Stimulated activated CD8-positive, alpha-beta memory T cell treated with anti-CD3 and anti-CD28 coated beads, Interleukin-4, amount 100 ng/mL, for 4 hours (primary cell): ENCODE measurements around the gene ANGPT4.

Experiments
- DNase-seq, 2 donors: peaks; one replicate each; pipeline ENCODE4 v3.0.0-alpha.2; 2020; ENCODE audit warnings: low read depth in 2 of 2, low spot score in 1 of 2

Gene ANGPT4

DNA sequence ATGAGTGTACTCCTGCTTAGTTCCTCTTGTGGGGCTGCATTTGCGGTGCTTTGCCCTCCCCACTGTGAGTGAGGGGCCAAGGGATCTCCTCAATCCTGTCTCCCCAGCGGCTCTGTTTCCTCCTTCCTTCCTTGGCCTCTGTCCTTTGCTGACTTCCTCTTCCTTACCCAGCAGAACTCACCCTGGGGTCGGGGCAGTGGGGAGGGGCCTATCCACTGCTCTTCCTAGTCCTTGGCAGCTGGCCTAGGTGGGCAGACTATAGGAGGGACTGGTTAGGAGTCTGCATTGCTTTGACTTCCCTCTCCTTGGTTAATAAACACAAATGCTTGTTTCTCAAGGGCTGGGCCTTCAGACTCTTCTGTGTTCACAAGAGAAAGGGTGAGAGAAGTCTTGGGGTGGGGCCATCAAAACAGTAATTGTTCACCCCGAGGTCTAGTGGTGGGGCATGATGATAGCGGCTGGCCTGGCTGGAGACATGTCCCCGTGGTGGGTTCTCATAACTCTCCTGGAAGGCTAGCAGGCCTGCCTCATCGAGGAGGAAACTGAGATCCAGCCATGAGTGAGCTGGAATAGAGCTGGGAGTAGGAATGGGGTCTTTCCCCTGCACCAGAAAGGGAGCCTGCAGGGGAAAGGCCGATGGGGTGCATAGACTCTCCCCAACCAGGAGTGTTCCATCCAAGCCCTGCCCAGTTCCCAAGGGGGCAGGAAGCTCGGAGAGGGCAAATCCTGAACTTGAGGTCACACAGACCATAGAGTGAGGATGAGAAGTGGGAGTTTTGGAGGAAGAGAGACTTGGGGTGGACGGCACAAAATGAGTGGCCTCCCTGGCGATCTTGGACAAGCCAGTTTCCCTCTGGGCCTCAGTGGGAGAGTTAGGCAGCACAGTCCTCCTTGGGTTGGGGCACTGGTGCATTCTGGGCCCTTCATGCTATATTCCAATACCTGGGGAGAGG, 69.9 kb downstream of the ANGPT4 start:
- DNase-seq = no peak

DNA sequence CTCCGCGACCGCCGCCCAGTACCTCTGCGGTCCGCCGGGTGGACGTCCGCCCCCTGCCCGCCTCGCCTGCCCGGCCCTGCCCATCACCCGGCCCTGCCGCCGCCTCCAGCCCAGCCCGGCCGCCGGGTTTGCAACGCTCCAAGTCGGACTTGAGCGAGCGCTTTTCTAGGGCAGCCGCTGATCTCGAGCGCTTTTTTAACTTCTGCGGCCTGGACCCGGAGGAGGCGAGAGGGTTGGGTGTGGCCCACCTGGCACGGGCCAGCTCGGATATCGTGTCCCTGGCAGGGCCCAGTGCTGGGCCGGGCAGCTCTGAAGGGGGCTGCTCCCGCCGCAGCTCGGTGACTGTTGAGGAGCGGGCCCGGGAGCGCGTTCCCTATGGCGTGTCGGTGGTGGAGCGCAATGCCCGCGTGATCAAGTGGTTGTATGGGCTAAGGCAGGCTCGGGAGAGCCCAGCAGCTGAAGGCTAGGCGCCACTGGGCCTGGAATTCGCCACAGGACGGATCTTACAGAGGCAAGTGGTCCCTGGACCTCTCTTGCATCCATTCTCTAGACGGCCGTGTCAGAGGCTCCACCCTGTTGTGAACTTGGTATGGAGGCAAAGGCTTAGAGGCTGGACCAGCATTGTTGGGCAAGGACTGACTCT, 70.8 kb downstream of the ANGPT4 start:
- DNase-seq = no peak

DNA sequence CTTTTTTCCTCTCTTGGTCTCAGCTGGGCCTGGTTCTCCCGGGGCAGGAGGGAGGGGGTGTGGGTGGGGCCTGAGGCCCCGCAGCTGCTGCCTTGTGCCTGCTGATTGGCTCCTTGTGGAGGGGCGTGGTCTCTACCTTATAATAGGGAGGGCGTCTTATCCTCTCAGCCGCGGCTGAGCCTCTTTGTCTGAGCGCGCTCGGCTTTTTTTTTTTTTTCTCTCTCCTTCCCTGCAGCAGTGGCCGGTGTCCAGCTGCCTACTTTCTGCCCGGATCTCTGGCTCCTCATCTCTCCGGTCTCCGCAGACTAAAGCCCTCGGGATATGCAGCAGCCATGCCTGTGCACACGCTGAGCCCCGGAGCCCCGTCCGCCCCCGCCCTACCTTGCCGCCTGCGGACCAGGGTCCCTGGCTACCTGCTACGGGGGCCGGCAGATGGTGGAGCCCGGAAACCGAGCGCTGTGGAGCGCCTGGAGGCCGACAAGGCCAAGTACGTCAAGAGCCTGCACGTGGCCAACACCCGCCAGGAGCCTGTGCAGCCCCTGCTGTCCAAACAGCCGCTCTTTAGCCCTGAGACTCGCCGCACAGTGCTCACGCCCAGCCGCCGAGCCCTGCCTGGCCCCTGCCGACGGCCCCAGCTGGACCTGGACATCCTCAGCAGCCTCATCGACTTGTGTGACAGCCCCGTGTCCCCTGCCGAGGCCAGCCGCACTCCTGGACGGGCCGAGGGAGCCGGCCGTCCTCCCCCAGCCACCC, 71.5 kb downstream of the ANGPT4 start:
- DNase-seq = peak; percentile 75 to 83

DNA sequence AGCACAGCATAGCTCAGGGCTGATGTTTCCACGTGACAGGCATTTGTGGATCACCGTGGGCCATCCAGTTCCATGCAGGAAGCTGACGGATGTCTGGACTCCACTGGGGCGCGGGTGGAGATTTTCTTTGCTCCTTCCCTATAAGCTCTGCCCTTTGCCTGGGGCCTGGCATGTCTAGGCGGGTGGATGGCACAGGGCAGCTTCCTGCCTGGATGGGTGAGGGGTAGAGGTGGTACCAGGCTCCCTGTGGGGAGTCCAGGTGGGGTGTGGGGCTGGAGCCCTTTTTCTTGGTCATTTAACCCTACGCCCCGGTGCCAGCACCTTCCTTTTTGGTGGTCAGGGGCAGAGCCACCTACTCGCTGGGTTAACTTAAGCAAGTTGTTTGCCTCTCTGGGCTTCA, 72.2 kb downstream of the ANGPT4 start:
- DNase-seq = no peak

DNA sequence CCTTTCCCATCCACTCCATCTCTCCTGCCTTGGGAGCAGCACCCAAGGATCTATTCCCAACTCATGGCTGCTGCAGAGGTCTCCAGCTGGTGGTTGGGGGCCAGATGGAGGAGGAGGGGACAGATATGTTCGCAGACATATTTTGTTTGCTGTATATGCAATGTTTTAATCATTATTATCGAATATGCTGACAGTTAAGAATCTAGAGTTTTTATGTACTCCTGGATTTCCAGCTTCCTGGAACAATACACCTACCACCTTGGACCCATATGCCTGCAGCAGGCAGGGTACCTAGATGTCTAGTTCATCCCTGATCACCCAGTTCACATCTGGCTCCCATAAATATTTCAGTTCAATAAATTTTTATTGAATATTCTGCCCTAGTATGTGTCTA, 73.6 kb downstream of the ANGPT4 start:
- no peak for DNase-seq

DNA sequence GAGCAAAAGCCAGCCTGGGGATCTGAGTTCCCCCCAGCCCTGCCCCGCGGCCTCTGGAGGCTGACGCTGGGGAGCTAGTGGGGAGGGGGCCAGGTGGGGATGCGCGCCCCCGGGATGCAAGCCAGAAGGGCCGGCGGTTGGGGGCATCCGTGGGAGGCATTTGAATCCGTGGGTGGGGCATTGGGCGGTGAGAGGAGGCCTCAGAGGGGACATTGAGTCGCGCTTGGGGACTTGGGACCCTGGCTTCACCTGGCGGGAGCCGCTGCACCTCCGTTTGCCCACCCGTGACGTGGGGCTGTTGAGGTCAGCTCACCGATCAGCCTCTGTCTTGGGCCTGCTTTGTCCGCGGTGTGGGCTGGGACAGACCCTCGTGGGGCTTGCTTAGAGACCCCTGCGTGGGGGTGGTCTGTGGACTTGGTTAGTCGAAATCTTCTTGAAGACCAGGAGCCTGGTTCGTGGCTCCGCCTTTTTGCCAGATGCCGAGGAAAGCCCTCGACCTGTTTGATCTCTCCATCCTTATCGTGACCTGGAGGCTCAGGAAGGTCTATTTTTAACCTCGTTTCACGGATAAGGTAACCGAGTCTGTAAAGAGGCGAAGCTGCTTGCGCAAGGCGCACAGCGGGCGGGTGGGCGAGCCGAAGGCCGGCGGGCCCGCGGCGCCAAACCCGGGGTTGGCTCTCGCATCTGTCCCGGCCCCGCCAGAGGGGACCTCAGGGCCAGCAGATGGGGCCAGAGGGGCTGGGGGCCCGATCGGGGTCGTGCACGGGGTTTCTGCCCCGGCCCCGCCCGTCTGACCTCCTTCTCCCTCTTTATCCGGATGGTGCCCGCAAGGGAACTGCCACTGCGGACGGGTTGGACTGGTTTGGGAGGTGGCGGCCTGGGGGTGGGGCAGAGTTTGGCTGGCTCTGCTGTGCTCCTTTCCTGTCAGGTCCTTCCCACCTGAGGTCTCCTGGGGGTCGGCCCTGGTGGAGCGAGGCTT, 74.3 kb downstream of the ANGPT4 start:
- no peak for DNase-seq

DNA sequence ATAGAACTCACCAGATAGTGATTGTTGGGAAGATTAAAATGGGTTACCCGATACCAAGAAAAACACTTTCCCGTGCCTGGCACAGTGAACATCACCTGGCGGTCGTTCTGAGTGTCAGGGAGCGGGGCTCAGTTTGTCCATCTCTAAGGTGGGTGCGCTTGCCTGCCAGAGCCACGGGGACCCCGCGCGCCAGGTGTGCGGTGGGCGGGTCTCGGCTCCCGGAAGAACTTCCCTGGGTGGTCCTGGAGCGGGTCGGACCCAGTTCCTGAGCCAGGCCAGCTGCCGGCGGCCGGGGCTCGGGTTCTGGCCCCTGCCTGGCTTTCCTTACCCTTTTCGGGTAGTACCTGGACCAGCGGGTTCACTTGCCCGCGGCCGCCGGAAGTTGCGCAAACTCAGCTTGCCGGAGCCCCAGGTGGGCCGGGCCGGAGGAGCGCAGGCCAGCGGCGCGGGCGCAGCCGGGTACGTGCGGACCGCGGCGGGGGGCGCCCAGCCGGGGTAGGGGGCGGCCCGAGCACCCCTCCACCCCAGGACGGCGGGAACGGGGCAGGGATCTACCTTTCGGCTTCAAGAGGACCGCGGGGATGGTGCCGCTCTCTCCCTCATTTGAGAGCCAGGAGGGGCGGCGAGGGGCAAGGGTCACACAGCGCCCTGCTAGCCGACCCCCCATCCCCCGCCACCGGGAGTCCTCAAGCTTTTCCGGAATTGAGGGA, 75.1 kb downstream of the ANGPT4 start:
- DNase-seq = no peak

DNA sequence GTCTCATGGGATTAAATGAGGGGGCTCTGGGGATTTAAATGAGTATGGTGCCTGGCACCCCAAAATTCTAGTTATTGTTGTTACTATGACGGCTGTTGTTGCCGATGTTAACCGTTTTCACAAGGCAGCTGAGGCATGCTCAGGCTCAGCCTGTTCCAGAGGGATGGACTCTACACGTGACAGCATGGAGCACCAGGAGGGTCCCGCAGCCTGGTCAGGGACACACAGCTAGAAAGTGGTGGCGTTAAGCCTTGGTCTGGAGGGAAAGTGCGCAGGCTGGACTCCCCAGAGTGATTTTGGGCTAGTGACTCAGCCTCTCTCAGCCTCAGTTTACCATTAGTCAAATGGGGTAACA, 75.7 kb downstream of the ANGPT4 start:
- DNase-seq = no peak

DNA sequence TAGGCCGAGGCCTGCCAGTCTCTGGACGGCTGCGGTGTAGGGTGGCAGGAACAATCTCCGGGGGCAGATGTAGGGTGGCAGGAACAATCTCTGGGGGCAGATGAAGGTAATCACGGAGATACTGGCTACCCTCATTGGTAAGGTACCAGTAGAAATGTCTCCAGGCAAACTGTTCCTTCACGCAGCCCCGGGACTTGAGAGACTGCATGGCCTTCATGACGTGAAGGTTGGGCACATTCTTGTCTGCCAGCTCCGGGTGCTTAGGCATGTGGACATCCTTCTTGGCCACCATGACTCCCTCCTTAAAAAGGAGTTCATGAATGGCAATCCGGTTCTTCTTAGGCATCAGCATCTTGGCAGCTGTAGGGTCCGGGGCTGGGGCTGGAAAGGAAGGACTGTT, 76.5 kb downstream of the ANGPT4 start:
- DNase-seq = no peak

DNA sequence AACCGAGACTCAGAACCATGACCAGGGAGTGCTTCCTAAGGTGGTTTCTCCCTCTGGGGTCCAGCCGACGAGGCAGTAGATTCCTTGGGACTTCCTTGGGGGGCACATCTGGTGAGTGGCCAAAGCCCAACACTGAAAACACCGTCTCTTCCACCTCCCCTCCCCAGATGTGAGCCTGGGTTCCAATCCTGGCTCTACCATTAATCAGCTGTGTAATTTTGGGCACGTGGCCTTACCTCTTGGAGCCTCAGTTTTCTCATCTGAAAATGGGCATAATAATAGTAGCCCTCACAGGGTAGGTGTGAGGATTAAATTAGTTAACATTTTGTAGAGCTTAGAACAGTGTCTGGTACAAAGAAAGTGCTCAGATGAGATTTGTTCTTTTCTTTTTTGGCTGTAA, 77.1 kb downstream of the ANGPT4 start:
- no peak for DNase-seq

DNA sequence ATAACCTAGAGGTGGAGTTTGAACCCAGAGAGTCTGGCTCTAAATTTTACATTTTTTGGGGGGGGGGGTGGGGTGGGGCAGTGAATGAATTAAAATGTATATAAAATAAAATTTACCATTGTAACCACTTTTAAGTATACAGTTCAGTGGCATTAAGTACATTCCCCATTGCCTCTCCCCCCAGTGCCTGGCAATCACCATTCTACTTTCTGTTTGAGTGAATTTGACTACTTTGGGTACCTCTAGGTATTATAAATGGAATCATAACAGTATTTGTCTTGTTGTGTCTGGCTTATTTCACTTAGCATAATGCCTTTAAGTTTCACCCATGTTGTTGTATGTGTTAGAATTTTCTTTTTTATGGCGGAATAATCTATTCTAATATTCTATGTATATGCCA, 79.9 kb downstream of the ANGPT4 start:
- no peak for DNase-seq

DNA sequence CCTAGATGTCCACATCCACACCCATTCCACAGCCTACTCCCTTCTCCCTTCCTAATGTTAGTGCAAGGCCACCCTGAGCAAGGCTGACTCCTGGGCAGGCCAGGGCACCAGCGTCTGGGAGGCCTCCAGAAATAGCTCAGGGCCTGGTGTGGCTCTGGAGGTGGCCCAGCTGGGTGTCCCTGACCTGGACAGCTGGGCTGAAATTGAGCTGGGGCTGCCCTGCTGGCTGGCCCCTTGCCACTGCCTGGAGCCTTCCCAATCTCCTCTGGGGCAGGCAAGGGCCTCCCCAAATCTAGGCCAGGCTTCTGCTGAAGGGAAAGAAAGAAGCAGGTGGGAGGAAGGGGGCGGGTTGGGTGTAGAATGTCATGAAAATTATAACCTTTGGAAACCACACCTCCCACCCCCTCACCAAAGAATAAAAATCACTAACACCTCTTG, 80.5 kb downstream of the ANGPT4 start:
- peak in 1 of 2 donors; percentile 34 for DNase-seq

DNA sequence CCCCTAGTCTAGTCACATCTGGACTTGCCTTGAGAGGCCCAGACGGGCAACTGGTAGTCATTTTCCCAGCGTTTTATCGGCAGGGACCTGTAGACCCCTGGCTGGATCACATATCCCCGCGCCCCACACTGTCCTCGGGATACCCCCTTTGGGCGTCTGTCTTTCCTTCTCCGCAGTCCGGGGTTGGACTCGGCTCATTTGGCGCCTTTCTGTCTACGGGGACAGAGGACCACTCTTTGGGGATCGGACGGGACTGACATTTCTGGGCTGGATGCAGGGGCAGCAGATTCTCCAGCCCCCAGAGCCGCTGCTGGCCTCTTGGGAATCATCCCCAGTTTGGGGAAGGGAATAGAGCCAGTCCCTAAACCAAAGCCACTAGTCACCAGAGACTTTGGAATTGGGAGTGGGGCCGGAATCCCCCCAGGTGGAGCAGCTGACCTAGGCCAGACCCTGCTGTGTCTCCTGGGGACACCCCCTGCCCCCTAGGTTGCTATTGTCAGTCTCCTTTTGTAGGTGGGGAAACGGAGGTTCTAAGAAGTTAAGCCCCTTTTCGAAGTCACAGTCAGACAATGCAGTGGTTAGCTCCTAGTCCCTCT, 81.9 kb downstream of the ANGPT4 start:
- no peak for DNase-seq

DNA sequence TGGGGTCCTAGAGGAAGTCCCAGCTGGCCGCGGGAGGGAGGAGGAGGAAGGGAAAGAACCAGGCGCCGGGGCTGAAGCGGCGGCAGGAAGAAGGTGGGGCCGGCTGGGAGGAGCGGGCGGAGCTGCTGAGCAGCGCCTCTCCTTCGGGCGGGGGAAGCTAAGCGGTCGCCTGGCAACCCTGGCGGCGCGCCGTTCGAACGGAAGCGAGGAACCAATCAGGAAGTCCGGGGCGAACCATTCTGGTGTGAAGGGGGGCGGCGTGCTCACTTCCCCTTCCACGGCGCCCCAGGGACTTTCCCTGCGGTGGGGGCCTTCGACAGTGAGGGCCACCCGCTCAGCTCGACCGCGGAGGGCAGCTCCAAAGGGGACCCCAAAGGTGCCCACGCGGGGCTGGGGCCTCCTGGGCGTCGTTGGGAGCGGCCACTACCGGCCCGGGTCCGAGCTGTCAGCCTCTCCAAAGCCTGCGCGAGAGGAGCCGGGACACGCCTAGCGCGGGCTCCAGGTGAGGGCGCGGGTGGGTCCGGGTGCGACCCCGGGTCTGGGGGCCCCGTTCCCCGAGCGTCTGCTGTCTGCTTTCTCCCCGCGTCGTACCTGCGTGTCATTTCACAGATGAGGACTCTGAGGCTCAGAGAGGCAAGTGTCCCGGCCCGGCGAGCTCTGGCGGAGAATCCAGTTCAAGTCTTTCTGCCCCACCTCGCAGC, 82.5 kb downstream of the ANGPT4 start, which contains the start of gene FAM110A:
Gene FAM110A, plus strand, starts transcription at position 266 of the 701 bp plus-strand sequence. CDS start 11,090 bp downstream, outside the sequence.
- peak; percentile 93 for DNase-seq

DNA sequence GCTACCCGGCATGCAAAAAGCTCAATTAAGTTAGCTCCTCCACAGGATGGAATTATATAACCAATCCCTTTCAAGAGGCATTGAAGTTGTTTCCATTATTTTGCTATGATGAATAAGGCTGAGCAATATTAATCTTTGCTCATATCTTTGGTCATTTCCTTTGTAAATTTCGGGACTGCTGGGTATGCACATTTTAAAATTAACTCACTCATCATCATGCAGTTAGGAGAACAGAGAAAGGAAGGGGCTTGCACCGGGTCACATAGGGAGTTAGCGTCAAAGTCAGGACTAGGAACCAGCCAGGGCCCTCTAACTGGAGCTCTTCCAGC, 83.0 kb downstream of the ANGPT4 start:
- DNase-seq = no peak

DNA sequence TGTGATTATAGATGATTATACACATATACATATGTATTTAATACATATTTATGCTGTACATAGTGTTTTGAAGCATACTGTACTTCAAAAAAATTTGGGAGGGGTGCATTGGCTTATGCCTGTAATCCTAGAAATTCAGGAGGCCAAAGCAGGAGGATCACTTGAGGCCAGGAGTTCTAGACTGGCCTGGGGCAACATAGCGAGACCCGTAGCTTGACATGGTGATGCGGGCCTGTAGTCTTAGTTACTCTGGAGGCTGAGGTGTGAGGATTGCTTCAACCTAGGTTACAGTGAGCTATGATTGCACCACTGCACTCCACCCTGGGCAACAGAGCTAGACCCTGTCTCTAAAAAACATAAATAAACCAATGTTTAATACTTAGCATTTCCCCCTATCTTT, 84.2 kb downstream of the ANGPT4 start:
- no peak for DNase-seq

DNA sequence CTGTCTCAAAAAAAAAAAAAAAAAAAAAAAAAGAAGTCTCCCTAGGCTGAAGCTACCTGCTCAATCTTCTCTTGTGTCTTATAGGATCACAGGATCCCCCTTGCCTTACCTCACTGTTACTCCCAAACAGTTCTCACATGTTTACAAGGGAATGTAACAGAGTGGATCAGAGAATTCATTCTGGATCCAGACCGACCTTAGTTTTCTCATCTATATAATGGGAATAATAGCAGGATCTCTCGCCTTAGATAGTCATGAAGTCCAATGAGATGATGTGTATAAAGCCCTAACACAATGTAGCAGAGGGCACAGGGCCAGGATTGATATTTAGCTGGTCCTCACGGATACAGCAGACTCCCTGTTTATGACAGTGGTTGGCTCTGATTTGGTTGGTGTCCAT, 84.9 kb downstream of the ANGPT4 start:
- no peak for DNase-seq

DNA sequence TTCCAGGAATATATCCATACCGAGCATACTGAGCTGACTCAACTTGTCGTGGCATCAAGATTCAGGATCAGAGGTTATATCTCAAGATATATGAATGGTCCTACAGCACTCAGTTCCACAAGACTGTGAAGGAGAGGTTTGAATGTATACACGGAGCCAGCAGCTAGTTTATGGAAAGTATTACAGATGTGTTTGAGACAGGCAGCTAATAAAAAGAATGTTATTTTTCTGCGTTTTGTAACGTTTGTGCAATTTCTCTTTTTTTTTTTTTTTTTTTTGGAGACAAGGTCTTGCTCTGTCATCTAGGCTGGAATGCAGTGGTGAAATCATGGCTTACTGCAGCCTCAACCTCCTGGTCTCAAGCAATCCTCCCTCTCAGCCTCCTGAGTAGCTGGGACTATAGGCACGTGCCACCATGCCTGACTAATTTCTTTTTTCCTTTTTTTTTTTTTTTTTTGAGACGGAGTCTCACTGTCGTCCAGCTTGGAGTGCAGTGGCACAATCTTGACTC, 86.1 kb downstream of the ANGPT4 start:
- no peak for DNase-seq

DNA sequence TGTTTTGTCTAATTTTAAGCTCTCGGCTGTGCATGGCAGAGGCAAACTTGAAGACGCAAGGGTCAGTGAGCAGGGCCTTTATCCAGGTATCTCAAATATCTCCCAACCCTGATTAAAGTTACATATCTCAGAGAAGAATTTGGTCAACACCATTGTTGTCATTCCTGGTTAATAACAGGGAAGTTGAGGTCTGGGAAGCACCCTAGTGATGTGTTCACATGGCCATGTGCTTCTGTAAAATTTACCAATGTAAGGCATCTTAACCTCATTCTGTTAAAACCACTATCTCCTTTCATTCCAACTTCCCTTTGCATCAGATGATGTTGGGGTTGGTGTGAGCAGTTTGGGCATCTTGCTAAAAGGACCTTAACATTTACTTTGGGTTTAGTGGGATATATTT, 86.6 kb downstream of the ANGPT4 start:
- no peak for DNase-seq
